Mucosa of descending colon (tissue), 3 donors: Measurements from ENCODE around the gene ABLIM2. TPM values are rescaled to one million over a fixed set of nuclear protein-coding genes. Genes with fewer than 3 reads are reported as not detected.
A peak's percentile ranks its signal among the peaks of the same experiment; 100 is the strongest.

Experiments
- ATAC-seq: fragments of 200-7000 bp; cut with Tn5 transposase; one replicate; pipeline ENCODE4 v1.9.1; 2020; ENCODE audit warnings: mild to moderate bottlenecking, moderate library complexity
- DNase-seq, 3 donors: peaks; one replicate each; pipeline ENCODE4 v3.0.0-alpha.2; 2020
- H3K36me3 ChIP-seq: fragments of 200-600 bp; one replicate; pipeline ENCODE4 v1.8.0; 2021; ENCODE audit warnings: low read depth, mild to moderate bottlenecking
- H3K4me1 ChIP-seq: fragments of 200-600 bp; one replicate; pipeline ENCODE4 v1.8.0; 2021; ENCODE audit warnings: low read depth, mild to moderate bottlenecking
- H3K4me3 ChIP-seq: fragments of 200-600 bp; one replicate; pipeline ENCODE4 v1.8.0; 2021; ENCODE audit warnings: mild to moderate bottlenecking
- H3K9me3 ChIP-seq: fragments of 200-600 bp; one replicate; pipeline ENCODE4 v1.8.0; 2021; ENCODE audit warnings: mild to moderate bottlenecking
- CTCF ChIP-seq: fragments of 200-600 bp; IDR thresholded peaks from one replicate; pipeline ENCODE4 v1.8.0; 2022; ENCODE audit warnings: antibody characterized with exemption, mild to moderate bottlenecking
- intact Hi-C, 2 donors: fragments of 100-400 bp; cut with DNase I in 1 of 2; cut with micrococcal nuclease in 1 of 2; formaldehyde crosslinking; loops; one replicate each; pipeline versions ENCODE4 v1.11.0 to v1.11.1; 2022; cut with DNase I, micrococcal nuclease
- total RNA-seq, 3 donors: library from RNA; stranded (reverse); fragmentation: NEBNext Ultra II Directional in 2 of 3; extraction: Animal tissue kit (Norgen Biotek cat#: 25700) in 2 of 3; gene quantifications; one replicate each; pipeline versions ENCODE4 v1.2.1 to v1.2.4, GENCODE V29; 2021 to 2023
- donor health status: DM: no; HTN: no; CAD: no; lungs with moderate emphysema.
- donor health status: DM: no; HTN: no; CAD: no.
- donor health status: DM: no; HTN: yes; CAD: no.

The ABLIM2 gene
- total RNA-seq, 3 donors from 2014 or later = 15.0 to 15.8 (median 15.5) TPM

- Histone ChIP-seq H3K4me1 (peaks cover 4% of the 10 kb centered on the region), H3K4me3 (no peak overlapping the region), H3K36me3 (no peaks in the 10 kb centered on the region), H3K9me3 (peaks cover 5% of the 10 kb centered on the region)
- DNase-seq (no peak), ATAC-seq (no peak)
- TF ChIP-seq CTCF = no peak
- intact Hi-C loops = no loop called here
These were observed 106.4 kb downstream of the ABLIM2 start for GRCh38 chr4:8052160-8052691.

DNA sequence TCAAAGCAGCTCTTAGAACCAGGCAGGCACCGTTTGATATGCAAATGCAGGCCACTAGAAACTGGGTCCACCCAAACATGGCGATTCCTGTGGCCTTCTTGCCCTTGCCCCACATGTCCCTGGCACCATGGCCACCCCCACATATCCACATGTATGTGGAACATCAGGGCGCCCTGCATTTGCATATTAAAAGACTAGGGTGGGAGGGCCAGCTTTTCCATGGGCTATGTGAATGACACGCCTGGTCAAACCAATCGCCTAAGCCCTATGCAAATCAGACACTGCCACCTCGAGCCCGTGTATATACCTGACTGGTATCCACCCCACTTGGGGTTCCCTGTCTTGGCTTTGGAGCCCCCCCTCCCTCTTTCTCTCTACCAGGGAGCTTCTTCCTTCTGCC is 107.0 kb downstream of the ABLIM2 start:
- no peak for TF ChIP-seq CTCF
- H3K9me3 ChIP-seq = peaks cover 5% of the 10 kb centered on the region
- ATAC-seq (no peak), DNase-seq (no peak)
- no peak overlapping the region for H3K4me3 ChIP-seq
- H3K36me3 ChIP-seq = no peaks in the 10 kb centered on the region
- H3K4me1 ChIP-seq = peaks cover 4% of the 10 kb centered on the region
- intact Hi-C loops = no loop called here

GRCh38 chr4:8050555-8051206 is 107.9 kb downstream of the ABLIM2 start:
- Histone ChIP-seq H3K9me3 (peaks cover 5% of the 10 kb centered on the region), H3K4me1 (peaks cover 4% of the 10 kb centered on the region), H3K4me3 (no peak overlapping the region), H3K36me3 (no peaks in the 10 kb centered on the region)
- peak in 2 of 3 donors; percentile 64 to 65 for DNase-seq
- no peak for TF ChIP-seq CTCF
- intact Hi-C loops = no loop called here
- ATAC-seq = peak; percentile 61

DNA sequence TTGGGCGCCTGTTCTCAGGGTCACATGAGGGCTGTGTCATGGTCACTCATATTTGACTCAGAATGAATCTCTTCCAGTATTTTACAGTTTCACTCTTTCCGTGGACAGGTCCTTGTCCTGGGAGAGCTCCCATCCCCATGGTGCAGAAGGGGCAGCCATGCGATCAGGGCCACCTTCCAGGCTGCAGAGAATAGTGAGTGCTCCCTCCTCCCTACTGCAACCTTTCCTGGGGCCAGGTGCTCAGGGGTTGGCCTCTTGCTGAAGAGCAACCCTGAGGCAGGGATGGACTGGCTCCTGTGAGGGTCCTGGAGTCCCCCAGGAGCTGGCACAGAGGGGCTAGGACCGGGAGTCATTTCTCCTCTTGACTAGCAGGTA is 108.4 kb downstream of the ABLIM2 start:
- no peak overlapping the region for H3K4me3 ChIP-seq
- DNase-seq (no peak), ATAC-seq (no peak)
- H3K4me1 ChIP-seq = peaks cover 4% of the 10 kb centered on the region
- TF ChIP-seq CTCF = no peak
- intact Hi-C loops = no loop called here
- peaks cover 5% of the 10 kb centered on the region for H3K9me3 ChIP-seq
- H3K36me3 ChIP-seq = no peaks in the 10 kb centered on the region

GRCh38 chr4:8048856-8049676 is 109.5 kb downstream of the ABLIM2 start:
- DNase-seq (no peak), ATAC-seq (no peak)
- intact Hi-C loops = no loop called here
- Histone ChIP-seq H3K4me1 (peaks cover 4% of the 10 kb centered on the region), H3K36me3 (no peaks in the 10 kb centered on the region), H3K4me3 (no peak overlapping the region), H3K9me3 (no peaks in the 10 kb centered on the region)
- no peak for TF ChIP-seq CTCF
